Uterus (tissue), 4 donors: Measurements from ENCODE around the gene PPAN. TPM values are rescaled to one million over a fixed set of nuclear protein-coding genes. Genes with fewer than 3 reads are reported as not detected.

Source experiments
- DNase-seq, 2 donors: peaks; one replicate each; pipeline ENCODE4 v3.0.0-alpha.2; 2019 to 2020
- H3K27ac ChIP-seq, 2 donors: fragments of 200-600 bp; sonication (generic); 1 replicate in 1 of 2; 2 replicates in 1 of 2; pipeline ENCODE4 v1.5.1; 2016 to 2018
- H3K27me3 ChIP-seq, 2 donors: fragments of 200-600 bp; sonication (generic); one replicate each; pipeline ENCODE4 v1.5.1; 2018 to 2019; ENCODE audit warnings: control low read depth in 1 of 2
- H3K36me3 ChIP-seq, 2 donors: fragments of 200-600 bp; sonication (generic); one replicate each; pipeline ENCODE4 v1.5.1; 2019; ENCODE audit warnings: control low read depth in 1 of 2
- H3K4me1 ChIP-seq, 2 donors: fragments of 200-600 bp; sonication (generic); one replicate each; pipeline ENCODE4 v1.5.1; 2018 to 2019; ENCODE audit warnings: control low read depth in 1 of 2
- H3K4me3 ChIP-seq, 2 donors: fragments of 200-600 bp; sonication (generic); 1 replicate in 1 of 2; 2 replicates in 1 of 2; pipeline ENCODE4 v1.5.1; 2018 to 2019; ENCODE audit warnings: mild to moderate bottlenecking in 1 of 2
- H3K9me3 ChIP-seq, 2 donors: fragments of 200-600 bp; sonication (generic); one replicate each; pipeline ENCODE4 v1.5.1; 2019; ENCODE audit warnings: control low read depth in 1 of 2
- CTCF ChIP-seq, 4 experiments: fragments of 200-600 bp in 2 of 4; fragments of 450-650 bp in 2 of 4; sonication (generic) in 2 of 4; IDR thresholded peaks; one replicate each; pipeline ENCODE4 v1.5.1; 2016 to 2019; ENCODE audit warnings: antibody characterized with exemption in 4 of 4, mild to moderate bottlenecking in 2 of 4, moderate library complexity in 1 of 4
- POLR2A ChIP-seq, 2 donors: fragments of 450-650 bp; IDR thresholded peaks; one replicate each; pipeline ENCODE4 v1.6.1; 2016; ENCODE audit warnings: antibody characterized with exemption in 2 of 2, mild to moderate bottlenecking in 1 of 2, moderate library complexity in 1 of 2
- intact Hi-C: fragments of 100-400 bp; cut with DNase I; formaldehyde crosslinking; loops from one replicate; pipeline ENCODE4 v1.15.1; 2023; ENCODE audit warnings: low total_unique reads
- total RNA-seq, 4 donors: library from RNA; depleted of rRNA in 3 of 4; stranded (reverse); fragments of >200 nt in 3 of 4; gene quantifications; one replicate each; pipeline versions ENCODE4 v1.1.0 to v1.2.4, GENCODE V29; 2014 to 2023
- donor health status: DM: yes; HTN: yes; CAD: no.

The PPAN gene
- 10 to 100 TPM in 3 of 4 donors, 1 to 10 TPM in 1; 5.6 to 54.8 (median 26.1) TPM for total RNA-seq

- H3K27ac ChIP-seq, result peak within 1 kb of the TSS; percentile 52 to 84
- peak within 1 kb of the TSS; percentile 63 to 74 for H3K4me3 ChIP-seq
- no peaks in the 10 kb centered on the region for H3K27me3 ChIP-seq
- DNase-seq, result peak; percentile 97 to 99
- H3K9me3 ChIP-seq, result no peaks in the 10 kb centered on the region
- intact Hi-C loops, result no loop called here
- peaks cover 0 to 9% of the 10 kb centered on the region in 2 donors for H3K4me1 ChIP-seq
- TF ChIP-seq POLR2A (IDR thresholded peaks at IDR 0.05) (peak; percentile 40 to 68), CTCF (IDR thresholded peaks at IDR 0.05) (peak in 2 of 4 experiments; percentile 17 to 54)
- H3K36me3 ChIP-seq, result no peaks in the 10 kb centered on the region
Observed at GRCh38 chr19:10106100-10106936, at the start of gene PPAN. TSS of gene PPAN (plus strand) at chr19:10106362. CDS start at chr19:10106395, 33 bp downstream.

- Histone ChIP-seq H3K9me3 (no peaks in the 10 kb centered on the region), H3K27ac (no peak overlapping the region), H3K4me1 (no peaks in the 10 kb centered on the region), H3K36me3 (no peaks in the 10 kb centered on the region), H3K4me3 (no peak overlapping the region), H3K27me3 (no peaks in the 10 kb centered on the region)
- TF ChIP-seq CTCF (IDR thresholded peaks at IDR 0.05) (no peak), POLR2A (IDR thresholded peaks at IDR 0.05) (no peak)
- intact Hi-C loops, result no loop called here
- DNase-seq, result no peak
Observed at GRCh38 chr19:10061717-10062310, 44.3 kb upstream of the PPAN start.

GRCh38 chr19:10068205-10068604 is 38.0 kb upstream of the PPAN start:
- Histone ChIP-seq H3K36me3 (no peaks in the 10 kb centered on the region), H3K27ac (no peak overlapping the region), H3K9me3 (no peaks in the 10 kb centered on the region), H3K4me1 (no peaks in the 10 kb centered on the region), H3K4me3 (no peak overlapping the region), H3K27me3 (no peaks in the 10 kb centered on the region)
- TF ChIP-seq POLR2A (IDR thresholded peaks at IDR 0.05), result no peak
- no peak for TF ChIP-seq CTCF (IDR thresholded peaks at IDR 0.05)
- no peak for DNase-seq
- intact Hi-C loops, result no loop called here

- Histone ChIP-seq H3K4me1 (no peaks in the 10 kb centered on the region), H3K36me3 (no peaks in the 10 kb centered on the region), H3K27ac (no peak overlapping the region), H3K4me3 (no peak overlapping the region), H3K9me3 (no peaks in the 10 kb centered on the region), H3K27me3 (no peaks in the 10 kb centered on the region)
- TF ChIP-seq POLR2A (IDR thresholded peaks at IDR 0.05) (no peak), CTCF (IDR thresholded peaks at IDR 0.05) (no peak)
- DNase-seq, result no peak
- intact Hi-C loops, result no loop called here
Observed at GRCh38 chr19:10069046-10069445, 37.1 kb upstream of the PPAN start.
